Thyroid gland (tissue), 4 donors: Measurements from ENCODE around the gene RIC8B.

Experiments
- POLR2A ChIP-seq, 2 donors: fragments of 450-650 bp; IDR thresholded peaks; one replicate each; pipeline ENCODE4 v1.6.1; 2017; ENCODE audit warnings: antibody characterized with exemption in 2 of 2, mild to moderate bottlenecking in 2 of 2, moderate library complexity in 1 of 2
- TF ChIP-seq, protein P1 (sequence below), 6 experiments: fragments of 200-600 bp in 3 of 6; fragments of 450-650 bp in 3 of 6; sonication (generic) in 3 of 6; IDR thresholded peaks; one replicate each; pipeline ENCODE4 v1.5.1; 2016 to 2019; ENCODE audit warnings: antibody characterized with exemption in 6 of 6, mild to moderate bottlenecking in 2 of 6, inconsistent platforms in 1 of 6, moderate library complexity in 1 of 6

GRCh38 chr12:106934277-106934676 lies 159.8 kb downstream of the RIC8B start:
- TF ChIP-seq, protein P1, sequence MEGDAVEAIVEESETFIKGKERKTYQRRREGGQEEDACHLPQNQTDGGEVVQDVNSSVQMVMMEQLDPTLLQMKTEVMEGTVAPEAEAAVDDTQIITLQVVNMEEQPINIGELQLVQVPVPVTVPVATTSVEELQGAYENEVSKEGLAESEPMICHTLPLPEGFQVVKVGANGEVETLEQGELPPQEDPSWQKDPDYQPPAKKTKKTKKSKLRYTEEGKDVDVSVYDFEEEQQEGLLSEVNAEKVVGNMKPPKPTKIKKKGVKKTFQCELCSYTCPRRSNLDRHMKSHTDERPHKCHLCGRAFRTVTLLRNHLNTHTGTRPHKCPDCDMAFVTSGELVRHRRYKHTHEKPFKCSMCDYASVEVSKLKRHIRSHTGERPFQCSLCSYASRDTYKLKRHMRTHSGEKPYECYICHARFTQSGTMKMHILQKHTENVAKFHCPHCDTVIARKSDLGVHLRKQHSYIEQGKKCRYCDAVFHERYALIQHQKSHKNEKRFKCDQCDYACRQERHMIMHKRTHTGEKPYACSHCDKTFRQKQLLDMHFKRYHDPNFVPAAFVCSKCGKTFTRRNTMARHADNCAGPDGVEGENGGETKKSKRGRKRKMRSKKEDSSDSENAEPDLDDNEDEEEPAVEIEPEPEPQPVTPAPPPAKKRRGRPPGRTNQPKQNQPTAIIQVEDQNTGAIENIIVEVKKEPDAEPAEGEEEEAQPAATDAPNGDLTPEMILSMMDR (IDR thresholded peaks at IDR 0.05): no peak
- no peak for TF ChIP-seq POLR2A (IDR thresholded peaks at IDR 0.05)
